GM21717 (cell line): Measurements from ENCODE around the gene DLGAP1.

Source experiments
- ATAC-seq: cut with Tn5 transposase; IDR thresholded peaks from one replicate; pipeline ENCODE4 v1.9.1; 2021; ENCODE audit warnings: mild to moderate bottlenecking, moderate library complexity; ENCODE audit not compliant: unreplicated experiment

The DLGAP1 gene

GRCh38 chr18:4246374-4246773 lies 208.7 kb downstream of the DLGAP1 start:
- no peak for ATAC-seq

GRCh38 chr18:4245456-4245855 lies 209.7 kb downstream of the DLGAP1 start:
- ATAC-seq = no peak

DNA sequence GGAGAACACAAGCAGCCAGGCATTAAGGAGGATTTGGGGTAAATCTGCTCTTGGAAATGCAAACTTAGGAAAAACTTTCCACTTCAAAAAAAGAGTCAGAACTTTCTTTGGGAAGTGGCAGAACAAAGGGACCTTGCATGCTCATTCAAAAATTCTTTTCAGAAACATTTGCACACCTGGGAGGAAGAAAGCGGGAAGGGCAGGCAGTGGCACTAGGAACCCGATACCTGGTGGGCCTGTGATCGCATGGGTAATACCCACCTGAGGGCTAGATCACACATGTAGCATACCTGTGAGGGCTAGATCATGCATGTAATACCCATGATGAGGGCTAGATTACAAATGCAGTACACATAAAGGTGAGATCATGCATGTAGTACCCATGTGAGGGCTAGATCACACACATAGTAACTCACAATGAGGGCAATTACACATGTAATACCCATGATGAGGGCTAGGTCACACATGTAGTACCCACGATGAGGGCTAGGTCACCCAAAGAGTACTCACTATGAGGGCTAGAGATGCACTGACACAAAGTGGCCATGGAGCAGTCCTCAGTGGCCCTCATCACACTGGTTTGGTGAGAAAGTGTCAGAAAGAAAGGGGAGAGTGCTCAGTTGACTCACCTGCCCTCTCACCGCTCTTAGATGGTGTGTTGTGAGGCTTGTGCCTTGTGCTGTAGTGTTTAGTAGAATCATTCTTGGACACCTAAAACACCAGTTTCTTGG lies 212.5 kb downstream of the DLGAP1 start:
- ATAC-seq = no peak

GRCh38 chr18:4241090-4241617 lies 214.0 kb downstream of the DLGAP1 start:
- ATAC-seq = no peak

- ATAC-seq = no peak
Measured at GRCh38 chr18:4238966-4239365, 216.1 kb downstream of the DLGAP1 start.

DNA sequence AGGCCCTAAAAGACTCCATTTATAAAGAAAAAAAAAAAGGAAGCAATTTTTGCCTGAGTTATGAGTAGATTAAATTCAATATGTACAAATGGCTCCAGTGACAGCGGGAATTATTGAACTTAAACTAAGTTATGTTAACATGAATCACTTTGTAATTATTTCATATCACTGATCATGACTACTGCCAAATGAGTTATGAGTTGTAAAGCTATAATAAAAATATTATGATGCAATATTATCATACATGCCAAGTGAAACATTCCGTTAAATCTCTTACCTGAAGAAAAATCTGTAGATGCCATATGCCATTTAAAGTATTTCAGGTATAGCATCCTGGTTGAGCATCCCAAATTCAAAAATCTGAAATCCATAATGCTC lies 217.5 kb downstream of the DLGAP1 start:
- ATAC-seq = no peak

DNA sequence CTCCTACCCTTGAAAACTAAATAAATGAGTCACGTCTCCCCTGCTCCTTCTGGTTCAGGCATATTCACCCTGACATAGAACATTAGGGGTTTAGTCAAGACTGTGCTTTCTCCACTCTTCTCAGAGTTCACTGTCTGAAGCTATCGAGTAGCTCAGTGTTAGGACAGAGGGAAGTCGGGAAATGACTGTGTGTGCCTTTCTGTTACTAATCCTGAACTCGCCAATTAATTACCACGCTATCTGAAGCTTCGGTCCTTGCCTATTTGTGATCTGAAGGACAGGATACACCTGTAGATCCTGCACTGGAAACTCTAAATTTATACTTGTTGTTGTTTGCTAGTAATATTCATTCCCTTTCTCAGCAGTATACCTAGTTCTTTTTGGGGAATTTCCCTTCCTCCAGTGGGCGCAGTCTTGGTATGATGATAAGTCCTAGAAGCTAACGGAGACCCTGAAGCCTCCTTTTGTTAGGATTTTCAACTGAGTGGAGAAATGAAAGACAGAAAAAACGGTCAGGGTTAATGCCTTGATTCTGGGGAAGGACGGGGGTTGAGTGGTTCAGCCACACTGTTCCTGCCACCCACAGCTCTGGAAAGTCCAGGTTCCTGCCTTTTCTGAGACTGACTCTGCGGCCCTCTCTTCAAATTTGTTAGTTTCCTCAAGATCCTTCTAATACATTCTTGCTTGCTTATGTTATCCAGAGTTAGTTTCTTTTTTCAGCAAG lies 218.0 kb downstream of the DLGAP1 start:
- peak; percentile 61 for ATAC-seq

GRCh38 chr18:4233468-4233867 lies 221.6 kb downstream of the DLGAP1 start:
- no peak for ATAC-seq

- ATAC-seq = no peak
Measured at GRCh38 chr18:4232656-4233055, 222.5 kb downstream of the DLGAP1 start.

DNA sequence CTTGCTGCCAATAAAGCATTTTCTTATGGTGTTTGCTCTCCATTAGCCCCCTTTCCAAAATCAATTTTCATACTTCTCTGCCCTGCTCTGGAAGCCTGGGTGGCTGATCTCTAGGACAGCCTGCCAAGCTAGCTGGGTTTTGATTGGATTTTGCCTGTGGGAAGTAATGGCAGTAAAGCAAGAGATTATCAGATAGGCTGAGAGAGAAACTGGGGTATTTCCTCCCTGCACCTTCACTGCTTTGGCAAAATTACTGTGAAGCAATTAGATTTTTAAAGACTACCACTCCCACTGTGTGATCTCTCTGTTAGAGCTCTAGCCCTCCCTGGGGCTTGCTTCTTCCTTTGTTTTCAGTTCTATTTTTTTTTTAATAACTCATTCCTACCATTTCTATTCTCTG lies 223.8 kb downstream of the DLGAP1 start:
- no peak for ATAC-seq

GRCh38 chr18:4230450-4231168 lies 224.5 kb downstream of the DLGAP1 start:
- no peak for ATAC-seq

DNA sequence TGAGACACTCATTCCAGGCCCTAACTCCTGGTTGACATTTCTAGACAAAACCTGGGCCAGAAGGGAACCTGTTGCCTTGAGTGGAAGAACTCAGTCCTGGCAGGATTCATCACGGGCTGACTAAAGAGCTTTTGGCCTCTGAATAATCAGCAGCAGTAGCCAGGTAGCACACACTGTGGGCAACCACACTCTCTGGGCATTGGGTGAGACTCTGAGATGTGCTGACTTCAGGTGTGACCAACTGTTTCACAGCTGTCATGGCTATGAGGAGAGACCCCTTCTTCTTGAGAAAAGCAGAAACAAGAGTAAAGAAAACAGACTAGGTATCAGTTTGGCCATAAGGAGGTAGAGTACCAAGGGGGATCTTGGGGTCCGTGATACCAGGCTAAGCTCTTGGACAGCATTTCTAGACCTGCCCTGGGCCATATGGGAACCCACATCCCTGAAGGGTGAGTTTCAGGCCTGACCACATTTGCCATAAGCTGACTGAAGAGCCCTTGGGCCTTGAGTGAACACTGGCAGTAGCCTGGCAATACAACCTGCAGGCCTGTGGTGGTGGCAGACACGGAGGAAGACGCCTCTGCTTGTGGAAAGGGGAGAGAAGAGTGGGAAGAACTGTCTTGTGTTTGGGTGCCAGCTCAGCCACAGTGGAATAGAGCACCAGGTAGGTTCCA lies 230.9 kb downstream of the DLGAP1 start:
- ATAC-seq = no peak

DNA sequence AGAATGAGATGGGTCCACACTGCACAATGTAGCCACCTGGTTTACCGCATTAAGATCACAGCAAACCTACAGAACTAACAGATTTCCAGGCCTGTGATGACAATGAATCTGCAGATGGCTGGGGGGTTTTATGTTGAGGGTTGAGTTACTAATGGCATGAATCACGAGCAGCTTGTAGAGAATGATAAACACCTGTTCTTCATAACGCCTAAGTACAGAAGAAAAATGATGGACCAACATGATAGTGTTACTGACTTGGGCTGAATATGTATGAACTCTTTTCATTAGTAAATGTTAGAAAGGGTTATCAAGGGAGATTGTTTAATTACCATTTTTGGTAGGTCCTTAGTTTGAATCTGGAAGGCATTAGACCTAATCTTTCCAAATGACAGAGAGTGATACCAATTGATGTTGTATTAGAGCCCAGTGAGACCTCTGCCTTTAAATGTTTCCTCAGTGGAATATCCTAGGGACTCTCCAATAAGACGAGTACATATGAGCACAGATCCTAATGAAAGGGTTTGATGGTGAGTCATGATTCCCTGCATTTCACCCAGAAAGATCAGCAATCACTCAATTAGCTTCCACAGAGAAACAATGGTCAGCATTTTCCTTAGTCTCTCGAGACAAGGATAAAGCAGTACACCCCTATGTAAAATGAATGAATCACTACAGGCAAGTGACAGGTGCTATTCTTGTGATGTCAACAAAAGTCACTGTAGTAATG lies 243.8 kb downstream of the DLGAP1 start:
- ATAC-seq = no peak

DNA sequence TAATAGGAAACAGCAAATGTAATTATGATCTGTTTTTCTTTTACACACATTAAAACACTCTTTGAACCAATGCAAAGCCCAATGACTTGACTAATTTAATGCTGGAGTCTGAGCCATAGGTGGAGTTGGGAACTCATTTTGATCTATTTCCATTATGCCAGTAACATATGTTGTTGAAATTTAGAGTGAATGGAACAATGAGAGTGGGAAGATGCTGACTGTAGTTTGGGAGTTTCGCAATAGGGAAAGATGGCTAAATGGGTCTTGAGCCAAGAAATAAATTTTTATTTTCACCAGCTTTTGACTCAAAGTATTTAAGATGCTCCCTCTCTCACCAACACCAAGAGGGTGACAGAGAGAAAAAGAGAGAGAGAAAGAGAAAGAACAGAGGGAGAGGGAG lies 246.7 kb downstream of the DLGAP1 start:
- no peak for ATAC-seq

GRCh38 chr18:4207383-4207985 lies 247.6 kb downstream of the DLGAP1 start:
- no peak for ATAC-seq

GRCh38 chr18:4204438-4204720 lies 250.7 kb downstream of the DLGAP1 start:
- ATAC-seq = no peak

GRCh38 chr18:4203568-4204437 lies 251.3 kb downstream of the DLGAP1 start:
- ATAC-seq = no peak

DNA sequence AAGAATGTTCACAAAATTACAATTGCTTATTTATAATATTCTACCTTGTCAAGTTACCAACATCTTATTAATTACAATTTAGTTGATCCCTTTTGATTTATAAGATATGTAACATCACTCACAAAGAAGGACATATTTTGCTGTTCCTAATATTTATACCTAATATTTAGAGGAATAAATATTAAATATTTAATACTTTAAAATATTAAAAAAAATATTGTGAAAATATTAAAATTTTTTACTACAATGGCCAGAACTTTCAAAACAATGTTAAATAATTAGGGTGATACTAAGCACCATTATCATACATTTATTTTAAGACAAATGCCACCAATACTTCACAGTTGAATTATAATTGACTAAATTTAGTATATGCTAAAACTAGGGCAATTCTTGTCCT lies 254.7 kb downstream of the DLGAP1 start:
- ATAC-seq = no peak

GRCh38 chr18:4198956-4199355 lies 256.2 kb downstream of the DLGAP1 start:
- ATAC-seq = no peak
